Trophoblast cell (in vitro differentiated cells and primary cell): ENCODE results near the gene NCBP2.

ENCODE experiments used
- DNase-seq, 2 donors: peaks; one replicate each; pipeline ENCODE4 v3.0.0-alpha.2; 2016
- H2AFZ ChIP-seq: 2 replicates; pipeline ENCODE4 v1.6.1; 2013; ENCODE audit warnings: low read length, moderate library complexity, mild to moderate bottlenecking; ENCODE audit not compliant: insufficient read depth, poor library complexity
- H2AK5ac ChIP-seq: 2 replicates; pipeline ENCODE4 v1.6.1; 2013; ENCODE audit warnings: mild to moderate bottlenecking, low read length
- H2BK120ac ChIP-seq: 2 replicates; pipeline ENCODE4 v1.6.1; 2013; ENCODE audit warnings: low read length, mild to moderate bottlenecking, moderate library complexity; ENCODE audit not compliant: insufficient read depth, poor library complexity
- H2BK12ac ChIP-seq: 2 replicates; pipeline ENCODE4 v1.6.1; 2013; ENCODE audit warnings: mild to moderate bottlenecking, low read length, moderate library complexity
- H2BK5ac ChIP-seq: 2 replicates; pipeline ENCODE4 v1.6.1; 2013; ENCODE audit warnings: low read length, low read depth, moderate library complexity, mild to moderate bottlenecking; ENCODE audit not compliant: poor library complexity
- H3K14ac ChIP-seq: 2 replicates; pipeline ENCODE4 v1.6.1; 2013; ENCODE audit warnings: mild to moderate bottlenecking, low read length
- H3K18ac ChIP-seq: 2 replicates; pipeline ENCODE4 v1.6.1; 2013; ENCODE audit warnings: mild to moderate bottlenecking, low read length
- H3K23ac ChIP-seq: 2 replicates; pipeline ENCODE4 v1.6.1; 2013; ENCODE audit warnings: low read length
- H3K27ac ChIP-seq: 2 replicates; pipeline ENCODE4 v1.5.1; 2013; ENCODE audit warnings: low read depth, mild to moderate bottlenecking, inconsistent platforms, low read length, moderate library complexity
- H3K27me3 ChIP-seq: 2 replicates; pipeline ENCODE4 v1.6.1; 2013; ENCODE audit warnings: inconsistent platforms, mild to moderate bottlenecking, low read length, moderate library complexity; ENCODE audit not compliant: insufficient read depth
- H3K36me3 ChIP-seq, 2 experiments: 1 replicate in 1 of 2; 2 replicates in 1 of 2; pipeline ENCODE4 v1.6.1; 2013; ENCODE audit warnings: low read length in 2 of 2, mild to moderate bottlenecking in 2 of 2, moderate library complexity in 1 of 2; ENCODE audit not compliant: insufficient read depth in 2 of 2, control insufficient read depth in 1 of 2
- H3K4ac ChIP-seq: 2 replicates; pipeline ENCODE4 v1.6.1; 2013; ENCODE audit warnings: low read depth, mild to moderate bottlenecking, low read length, moderate library complexity
- H3K4me1 ChIP-seq, 2 experiments: 1 replicate in 1 of 2; 2 replicates in 1 of 2; pipeline ENCODE4 v1.6.1; 2013; ENCODE audit warnings: low read length in 2 of 2, mild to moderate bottlenecking in 2 of 2, moderate library complexity in 1 of 2; ENCODE audit not compliant: insufficient read depth in 2 of 2, control insufficient read depth in 1 of 2
- H3K4me2 ChIP-seq: 2 replicates; pipeline ENCODE4 v1.6.1; 2013; ENCODE audit warnings: inconsistent platforms, mild to moderate bottlenecking, low read length, moderate library complexity
- H3K4me3 ChIP-seq: 2 replicates; pipeline ENCODE4 v1.5.1; 2013; ENCODE audit warnings: mild to moderate bottlenecking, low read depth, low read length, inconsistent platforms
- H3K79me1 ChIP-seq: one replicate; pipeline ENCODE4 v1.6.1; 2013; ENCODE audit warnings: low read length
- H3K79me2 ChIP-seq: 2 replicates; pipeline ENCODE4 v1.6.1; 2013; ENCODE audit warnings: low read length, mild to moderate bottlenecking; ENCODE audit not compliant: control insufficient read depth, insufficient read depth, poor library complexity
- H3K9ac ChIP-seq: 2 replicates; pipeline ENCODE4 v1.6.1; 2013; ENCODE audit warnings: mild to moderate bottlenecking, low read length
- H3K9me3 ChIP-seq: 2 replicates; pipeline ENCODE4 v1.6.1; 2013; ENCODE audit warnings: low read depth, mild to moderate bottlenecking, control low read depth, inconsistent platforms, low read length; ENCODE audit not compliant: insufficient read depth
- H4K12ac ChIP-seq: 2 replicates; pipeline ENCODE4 v1.6.1; 2013; ENCODE audit warnings: low read depth, mild to moderate bottlenecking, low read length, moderate library complexity
- H4K8ac ChIP-seq: 2 replicates; pipeline ENCODE4 v1.6.1; 2013; ENCODE audit warnings: low read depth, mild to moderate bottlenecking, low read length, moderate library complexity
- H4K91ac ChIP-seq: one replicate; pipeline ENCODE4 v1.6.1; 2013; ENCODE audit warnings: low read depth, mild to moderate bottlenecking, low read length, moderate library complexity
- WGBS: extraction: QIAGEN DNeasy Blood & Tissue Kit; methylation state at CpG from one replicate; pipeline ENCODE4 v1.1.7; 2013; ENCODE audit warnings: missing lambda C conversion rate; ENCODE audit not compliant: insufficient read length, insufficient coverage; ENCODE audit errors: extremely low coverage; 5-methylcytosine and 5-hydroxymethylcytosine counted together

The NCBP2 gene

GRCh38 chr3:196967412-196968232, 25.3 kb upstream of the NCBP2 start:
- no peak overlapping the region for H2AK5ac ChIP-seq
- no CpG with 5 or more reads among the region's 35 CpGs for WGBS
- no peak overlapping the region for H2AFZ ChIP-seq
- no peaks in the 10 kb centered on the region for H3K36me3 ChIP-seq
- no peak for DNase-seq
- H3K23ac ChIP-seq: no peak overlapping the region
- no peak overlapping the region for H3K4me3 ChIP-seq
- no peak overlapping the region for H4K91ac ChIP-seq
- H3K27ac ChIP-seq: no peak overlapping the region
- H3K4ac ChIP-seq: no peak overlapping the region
- H4K12ac ChIP-seq: no peak overlapping the region
- peaks cover 13% of the 10 kb centered on the region for H3K9me3 ChIP-seq
- H3K79me1 ChIP-seq: no peaks in the 10 kb centered on the region
- H2BK12ac ChIP-seq: no peak overlapping the region
- H3K4me2 ChIP-seq: no peak overlapping the region
- peaks cover 55% of the 10 kb centered on the region for H3K27me3 ChIP-seq
- H4K8ac ChIP-seq: no peak overlapping the region
- no peak overlapping the region for H3K14ac ChIP-seq
- H3K18ac ChIP-seq: no peak overlapping the region
- peaks cover 3 to 8% of the 10 kb centered on the region in 2 experiments for H3K4me1 ChIP-seq
- no peak overlapping the region for H2BK5ac ChIP-seq
- H2BK120ac ChIP-seq: no peak overlapping the region
- H3K9ac ChIP-seq: no peak overlapping the region
- no peaks in the 10 kb centered on the region for H3K79me2 ChIP-seq

GRCh38 chr3:196966526-196967401, 24.4 kb upstream of the NCBP2 start:
- no peak overlapping the region for H3K4me2 ChIP-seq
- H2BK120ac ChIP-seq: no peak overlapping the region
- no peak overlapping the region for H2BK5ac ChIP-seq
- H3K14ac ChIP-seq: no peak overlapping the region
- H3K4me1 ChIP-seq: peaks cover 3 to 8% of the 10 kb centered on the region in 2 experiments
- H3K4me3 ChIP-seq: no peak overlapping the region
- H3K79me2 ChIP-seq: no peaks in the 10 kb centered on the region
- H2AK5ac ChIP-seq: no peak overlapping the region
- H2AFZ ChIP-seq: no peak overlapping the region
- H3K79me1 ChIP-seq: no peaks in the 10 kb centered on the region
- no peak overlapping the region for H3K18ac ChIP-seq
- DNase-seq: no peak
- H4K8ac ChIP-seq: no peak overlapping the region
- H2BK12ac ChIP-seq: no peak overlapping the region
- no CpG with 5 or more reads among the region's 47 CpGs for WGBS
- no peak overlapping the region for H3K4ac ChIP-seq
- H3K27me3 ChIP-seq: peaks cover 55% of the 10 kb centered on the region
- peak overlapping the region; percentile 20 for H3K9ac ChIP-seq
- H4K91ac ChIP-seq: no peak overlapping the region
- no peak overlapping the region for H3K27ac ChIP-seq
- H4K12ac ChIP-seq: no peak overlapping the region
- peaks cover 13% of the 10 kb centered on the region for H3K9me3 ChIP-seq
- no peak overlapping the region for H3K23ac ChIP-seq
- H3K36me3 ChIP-seq: no peaks in the 10 kb centered on the region

GRCh38 chr3:196965804-196966173, 23.5 kb upstream of the NCBP2 start:
- Histone ChIP-seq H3K36me3 (no peaks in the 10 kb centered on the region), H2BK5ac (no peak overlapping the region), H3K27ac (no peak overlapping the region), H2BK12ac (no peak overlapping the region), H3K23ac (no peak overlapping the region), H3K18ac (no peak overlapping the region), H3K9ac (no peak overlapping the region), H2BK120ac (no peak overlapping the region), H2AK5ac (no peak overlapping the region), H3K9me3 (peaks cover 10% of the 10 kb centered on the region), H3K4me2 (no peak overlapping the region), H3K79me2 (no peaks in the 10 kb centered on the region), H4K12ac (no peak overlapping the region), H3K4ac (no peak overlapping the region), H3K4me1 (peaks cover 3 to 8% of the 10 kb centered on the region in 2 experiments), H4K91ac (no peak overlapping the region), H2AFZ (no peak overlapping the region), H4K8ac (no peak overlapping the region), H3K14ac (no peak overlapping the region), H3K27me3 (peaks cover 50% of the 10 kb centered on the region), H3K79me1 (no peaks in the 10 kb centered on the region), H3K4me3 (no peak overlapping the region)
- no peak for DNase-seq
- no CpG with 5 or more reads among the region's 10 CpGs for WGBS

GRCh38 chr3:196965112-196965803, 22.9 kb upstream of the NCBP2 start:
- peaks cover 45% of the 10 kb centered on the region for H3K27me3 ChIP-seq
- no peak overlapping the region for H2BK12ac ChIP-seq
- H4K8ac ChIP-seq: no peak overlapping the region
- H4K91ac ChIP-seq: no peak overlapping the region
- H3K4me3 ChIP-seq: no peak overlapping the region
- no peak overlapping the region for H4K12ac ChIP-seq
- H3K9ac ChIP-seq: no peak overlapping the region
- no peaks in the 10 kb centered on the region for H3K79me1 ChIP-seq
- no peak overlapping the region for H3K23ac ChIP-seq
- no peak overlapping the region for H3K18ac ChIP-seq
- DNase-seq: no peak
- H2AFZ ChIP-seq: no peak overlapping the region
- peaks cover 3 to 8% of the 10 kb centered on the region in 2 experiments for H3K4me1 ChIP-seq
- H3K14ac ChIP-seq: no peak overlapping the region
- peaks cover 8% of the 10 kb centered on the region for H3K9me3 ChIP-seq
- WGBS: no CpG with 5 or more reads among the region's 11 CpGs
- H2AK5ac ChIP-seq: no peak overlapping the region
- H2BK120ac ChIP-seq: no peak overlapping the region
- no peak overlapping the region for H3K4me2 ChIP-seq
- H3K79me2 ChIP-seq: no peaks in the 10 kb centered on the region
- H3K36me3 ChIP-seq: no peaks in the 10 kb centered on the region
- H3K27ac ChIP-seq: no peak overlapping the region
- H2BK5ac ChIP-seq: no peak overlapping the region
- no peak overlapping the region for H3K4ac ChIP-seq
